Hepatocyte (in vitro differentiated cells): ENCODE results near the gene NAT14. TPM values are rescaled to one million over a fixed set of nuclear protein-coding genes. Genes with fewer than 3 reads are reported as not detected.

Source experiments
- DNase-seq: peaks from one replicate; pipeline ENCODE4 v3.0.0-alpha.2; 2016; ENCODE audit warnings: low spot score
- H2AFZ ChIP-seq: fragments of 200-600 bp; sonication (generic); 2 replicates; pipeline ENCODE4 v1.6.0; 2016; ENCODE audit warnings: antibody characterized with exemption, mild to moderate bottlenecking
- H3K27ac ChIP-seq: fragments of 200-600 bp; sonication (generic); 2 replicates; pipeline ENCODE4 v1.5.1; 2016; ENCODE audit warnings: mild to moderate bottlenecking
- H3K27me3 ChIP-seq: fragments of 200-600 bp; sonication (generic); 2 replicates; pipeline ENCODE4 v1.6.1; 2016
- H3K36me3 ChIP-seq: fragments of 200-600 bp; sonication (generic); replicated peaks from 2 replicates; pipeline ENCODE4 v1.5.1; 2016; ENCODE audit warnings: low read depth; ENCODE audit not compliant: insufficient read depth
- H3K4me1 ChIP-seq: fragments of 200-600 bp; sonication (generic); 2 replicates; pipeline ENCODE4 v1.5.1; 2016; ENCODE audit warnings: mild to moderate bottlenecking, moderate library complexity; ENCODE audit not compliant: insufficient read depth
- H3K4me2 ChIP-seq: fragments of 200-600 bp; sonication (generic); 2 replicates; pipeline ENCODE4 v1.6.0; 2016
- H3K4me3 ChIP-seq: fragments of 200-600 bp; sonication (generic); 2 replicates; pipeline ENCODE4 v1.5.1; 2016; ENCODE audit warnings: mild to moderate bottlenecking
- H3K79me2 ChIP-seq: fragments of 200-600 bp; sonication (generic); 2 replicates; pipeline ENCODE4 v1.6.0; 2017; ENCODE audit warnings: mild to moderate bottlenecking
- H3K9me2 ChIP-seq: fragments of 200-600 bp; sonication (generic); replicated peaks from 2 replicates; pipeline ENCODE4 v1.6.0; 2017; ENCODE audit warnings: mild to moderate bottlenecking; ENCODE audit not compliant: insufficient read depth
- H3K9me3 ChIP-seq: fragments of 200-600 bp; sonication (generic); 2 replicates; pipeline ENCODE4 v1.5.1; 2016; ENCODE audit warnings: low read depth, mild to moderate bottlenecking
- H4K20me1 ChIP-seq: fragments of 200-600 bp; sonication (generic); 2 replicates; pipeline ENCODE4 v1.6.0; 2016; ENCODE audit warnings: mild to moderate bottlenecking; ENCODE audit not compliant: insufficient read depth, poor library complexity, severe bottlenecking
- CTCF ChIP-seq: fragments of 200-600 bp; sonication (generic); IDR thresholded peaks from 2 replicates; pipeline ENCODE4 v1.5.1; 2016; ENCODE audit warnings: antibody characterized with exemption, mild to moderate bottlenecking; ENCODE audit not compliant: poor library complexity
- EZH2 ChIP-seq: fragments of 200-600 bp; sonication (generic); IDR thresholded peaks from 2 replicates; pipeline ENCODE4 v1.6.1; 2016; ENCODE audit warnings: antibody characterized with exemption, mild to moderate bottlenecking, borderline replicate concordance
- EZH2phosphoT487 ChIP-seq: fragments of 200-600 bp; sonication (generic); IDR thresholded peaks from one replicate; pipeline ENCODE4 v1.6.1; 2018; ENCODE audit warnings: antibody characterized with exemption, mild to moderate bottlenecking, low read depth, moderate library complexity; ENCODE audit not compliant: unreplicated experiment, severe bottlenecking
- WGBS: methylation state at CpG from one replicate; pipeline ENCODE4 v1.1.6; 2016; ENCODE audit warnings: low lambda C conversion rate; ENCODE audit errors: missing lambda C conversion rate; 5-methylcytosine and 5-hydroxymethylcytosine counted together
- polyA plus RNA-seq: library from polyadenylated mRNA; unstranded; fragments of >200 nt; fragmentation: Nextera tagmentation; extraction: Ambion mirVana; gene quantifications from 2 replicates; pipeline ENCODE4 v1.2.1, GENCODE V29; 2016
- total RNA-seq: library from RNA; depleted of rRNA; stranded (reverse); fragments of >200 nt; gene quantifications from 2 replicates; pipeline ENCODE4 v1.2.3, GENCODE V29; 2014

The NAT14 gene
- total and polyA plus RNA-seq, 2 experiments from 2014 or later, result 22.3 to 40.3 TPM

- Histone ChIP-seq H3K4me2 (no peak overlapping the region), H3K9me3 (no peaks in the 10 kb centered on the region), H3K9me2 (no peaks in the 10 kb centered on the region), H2AFZ (no peak overlapping the region), H3K4me3 (no peak overlapping the region), H3K4me1 (peaks cover 10% of the 10 kb centered on the region), H3K27ac (no peak overlapping the region), H3K79me2 (no peaks in the 10 kb centered on the region), H3K27me3 (no peaks in the 10 kb centered on the region), H3K36me3 (no peaks in the 10 kb centered on the region), H4K20me1 (no peaks in the 10 kb centered on the region)
- 91% methylated on average over 13 of the region's 13 CpGs for WGBS
- TF ChIP-seq EZH2 (no peak), EZH2phosphoT487 (no peak), CTCF (no peak)
- DNase-seq, result no peak
Measured at GRCh38 chr19:55471266-55471665, 13.7 kb upstream of the NAT14 start.

GRCh38 chr19:55472463-55472862 lies 12.5 kb upstream of the NAT14 start:
- no peaks in the 10 kb centered on the region for H3K27me3 ChIP-seq
- H3K79me2 ChIP-seq, result peaks cover 4% of the 10 kb centered on the region
- TF ChIP-seq CTCF (no peak), EZH2 (no peak), EZH2phosphoT487 (no peak)
- no peak overlapping the region for H3K4me2 ChIP-seq
- H4K20me1 ChIP-seq, result no peaks in the 10 kb centered on the region
- no peak for DNase-seq
- no peak overlapping the region for H2AFZ ChIP-seq
- no peaks in the 10 kb centered on the region for H3K9me2 ChIP-seq
- no peaks in the 10 kb centered on the region for H3K9me3 ChIP-seq
- peaks cover 11% of the 10 kb centered on the region for H3K4me1 ChIP-seq
- H3K4me3 ChIP-seq, result no peak overlapping the region
- 87% methylated on average over 8 of the region's 8 CpGs for WGBS
- H3K27ac ChIP-seq, result no peak overlapping the region
- H3K36me3 ChIP-seq, result no peaks in the 10 kb centered on the region

- Histone ChIP-seq H3K79me2 (peaks cover 14% of the 10 kb centered on the region), H3K27me3 (no peaks in the 10 kb centered on the region), H3K27ac (no peak overlapping the region), H2AFZ (no peak overlapping the region), H3K4me2 (no peak overlapping the region), H3K9me2 (no peaks in the 10 kb centered on the region), H4K20me1 (no peaks in the 10 kb centered on the region), H3K4me3 (no peak overlapping the region), H3K36me3 (no peaks in the 10 kb centered on the region), H3K9me3 (no peaks in the 10 kb centered on the region), H3K4me1 (peaks cover 13% of the 10 kb centered on the region)
- TF ChIP-seq EZH2, result no peak
- no peak for TF ChIP-seq CTCF
- no peak for TF ChIP-seq EZH2phosphoT487
- WGBS, result 64% methylated on average over 15 of the region's 16 CpGs
- no peak for DNase-seq
Measured at GRCh38 chr19:55473225-55474012, 11.6 kb upstream of the NAT14 start.
